ENCODE measurements around the gene ATP2B1.

DNA sequence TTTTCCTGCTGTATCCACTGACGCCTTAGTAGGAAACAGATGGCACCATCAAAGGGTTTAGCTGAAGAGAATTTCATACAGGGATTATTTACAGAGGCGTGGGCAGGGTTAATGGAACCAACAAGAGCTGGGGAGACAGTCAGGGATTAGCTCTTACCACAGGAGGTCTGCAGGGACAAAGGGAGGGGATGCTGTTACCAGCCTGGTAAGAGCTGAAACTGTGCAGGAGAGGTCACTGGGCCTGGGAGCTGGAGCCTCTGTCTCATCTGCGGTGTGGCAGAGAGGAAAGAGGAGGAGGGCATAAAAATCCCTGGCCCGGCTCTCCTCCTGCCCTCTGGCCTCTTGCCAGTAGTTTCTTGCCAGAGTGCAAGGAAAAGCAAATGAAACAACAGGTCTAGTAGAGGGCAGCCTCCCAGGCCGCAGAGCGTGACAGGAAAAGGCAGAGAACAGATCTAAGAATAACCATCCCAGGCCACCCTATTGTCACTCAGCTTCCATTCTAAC lies 163.9 kb downstream of the ATP2B1 start:
- TF ChIP-seq POLR2AphosphoS5 (IDR thresholded peaks at IDR 0.05; ENCODE audit: low read depth, low read length) (no peak), SIN3A (IDR thresholded peaks at IDR 0.05; ENCODE audit: borderline replicate concordance, insufficient read depth, low read length) (no peak), TAF1 (IDR thresholded peaks at IDR 0.05; ENCODE audit: borderline replicate concordance, insufficient read depth, low read length) (no peak)
- TF ChIP-seq, protein P1, sequence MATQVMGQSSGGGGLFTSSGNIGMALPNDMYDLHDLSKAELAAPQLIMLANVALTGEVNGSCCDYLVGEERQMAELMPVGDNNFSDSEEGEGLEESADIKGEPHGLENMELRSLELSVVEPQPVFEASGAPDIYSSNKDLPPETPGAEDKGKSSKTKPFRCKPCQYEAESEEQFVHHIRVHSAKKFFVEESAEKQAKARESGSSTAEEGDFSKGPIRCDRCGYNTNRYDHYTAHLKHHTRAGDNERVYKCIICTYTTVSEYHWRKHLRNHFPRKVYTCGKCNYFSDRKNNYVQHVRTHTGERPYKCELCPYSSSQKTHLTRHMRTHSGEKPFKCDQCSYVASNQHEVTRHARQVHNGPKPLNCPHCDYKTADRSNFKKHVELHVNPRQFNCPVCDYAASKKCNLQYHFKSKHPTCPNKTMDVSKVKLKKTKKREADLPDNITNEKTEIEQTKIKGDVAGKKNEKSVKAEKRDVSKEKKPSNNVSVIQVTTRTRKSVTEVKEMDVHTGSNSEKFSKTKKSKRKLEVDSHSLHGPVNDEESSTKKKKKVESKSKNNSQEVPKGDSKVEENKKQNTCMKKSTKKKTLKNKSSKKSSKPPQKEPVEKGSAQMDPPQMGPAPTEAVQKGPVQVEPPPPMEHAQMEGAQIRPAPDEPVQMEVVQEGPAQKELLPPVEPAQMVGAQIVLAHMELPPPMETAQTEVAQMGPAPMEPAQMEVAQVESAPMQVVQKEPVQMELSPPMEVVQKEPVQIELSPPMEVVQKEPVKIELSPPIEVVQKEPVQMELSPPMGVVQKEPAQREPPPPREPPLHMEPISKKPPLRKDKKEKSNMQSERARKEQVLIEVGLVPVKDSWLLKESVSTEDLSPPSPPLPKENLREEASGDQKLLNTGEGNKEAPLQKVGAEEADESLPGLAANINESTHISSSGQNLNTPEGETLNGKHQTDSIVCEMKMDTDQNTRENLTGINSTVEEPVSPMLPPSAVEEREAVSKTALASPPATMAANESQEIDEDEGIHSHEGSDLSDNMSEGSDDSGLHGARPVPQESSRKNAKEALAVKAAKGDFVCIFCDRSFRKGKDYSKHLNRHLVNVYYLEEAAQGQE (IDR thresholded peaks at IDR 0.05; ENCODE audit: insufficient read depth in 1 of 2, low read depth in 2 of 2, low read length in 2 of 2): no peak
